HG03064 (cell line): ENCODE results near the gene RUNDC1.
"Not testable (repeated sequence)": the region's sequence is repeated elsewhere in the genome, so short reads cannot be mapped to it uniquely, and the experiment has no call there.

Experiments
- ATAC-seq: cut with Tn5 transposase; IDR thresholded peaks from one replicate; pipeline ENCODE4 v1.9.1; 2021; ENCODE audit warnings: low read depth; ENCODE audit not compliant: unreplicated experiment

The RUNDC1 gene

DNA sequence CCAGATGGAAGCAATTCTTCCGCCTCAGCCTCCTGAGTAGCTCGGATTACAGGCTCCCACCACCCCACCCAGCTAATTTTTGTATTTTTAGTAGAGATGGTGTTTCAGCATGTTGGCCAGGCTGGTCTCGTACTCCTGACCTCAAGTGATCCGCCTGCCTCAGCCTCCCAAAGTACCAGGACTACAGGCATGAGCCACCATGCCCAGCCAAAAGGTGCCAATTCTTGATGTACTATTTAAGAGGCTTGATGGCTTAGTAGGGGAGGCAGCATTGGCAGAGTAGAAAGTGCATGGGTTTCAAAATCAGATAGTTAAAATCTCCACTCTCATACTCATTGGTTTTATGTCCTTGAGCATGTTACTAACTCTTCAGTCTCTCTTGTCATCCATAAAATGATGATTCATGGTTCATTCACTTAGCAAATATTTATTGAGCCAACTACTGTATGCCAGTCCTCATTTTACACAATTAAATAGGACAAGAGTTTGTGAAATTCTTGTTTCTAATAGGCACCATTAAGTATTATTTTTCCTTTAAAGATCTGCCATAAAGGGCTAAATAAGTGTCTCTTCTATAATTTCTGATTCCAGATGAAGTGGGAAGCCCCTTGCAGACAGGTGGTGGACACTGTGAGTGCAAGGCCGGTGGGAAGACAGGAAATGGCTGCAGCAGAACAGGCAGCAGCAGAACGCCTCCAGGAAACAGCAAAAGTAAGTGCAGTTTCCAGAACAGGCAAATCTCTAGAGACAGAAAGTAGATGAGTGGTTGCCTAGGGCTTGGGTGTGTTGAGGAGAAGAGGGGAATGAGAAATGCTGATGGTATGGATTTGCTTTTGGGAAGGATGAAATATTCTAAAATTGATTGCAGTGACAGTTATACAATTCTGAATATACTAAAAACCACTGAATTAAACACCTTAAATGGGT is 9.6 kb downstream of the RUNDC1 start:
- no peak for ATAC-seq

DNA sequence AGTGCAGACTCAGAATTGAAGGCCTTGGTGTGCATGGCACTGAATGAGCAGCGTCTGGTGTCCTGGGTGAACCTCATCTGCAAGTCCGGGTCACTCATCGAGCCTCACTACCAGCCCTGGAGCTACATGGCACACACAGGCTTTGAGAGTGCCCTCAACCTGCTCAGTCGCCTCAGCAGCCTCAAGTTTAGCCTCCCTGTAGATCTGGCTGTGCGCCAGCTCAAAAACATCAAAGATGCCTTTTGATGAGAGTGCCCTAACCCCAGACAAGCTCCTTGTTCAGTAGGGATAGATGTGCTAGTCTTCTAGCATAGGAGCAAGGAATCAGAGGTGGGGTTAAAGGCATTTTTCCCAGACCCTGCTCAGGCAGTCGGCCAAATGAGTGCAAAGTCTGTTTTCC is 11.1 kb downstream of the RUNDC1 start:
- ATAC-seq, result no peak

GRCh38 chr17:42992872-42993271 is 12.5 kb downstream of the RUNDC1 start:
- ATAC-seq, result no peak

DNA sequence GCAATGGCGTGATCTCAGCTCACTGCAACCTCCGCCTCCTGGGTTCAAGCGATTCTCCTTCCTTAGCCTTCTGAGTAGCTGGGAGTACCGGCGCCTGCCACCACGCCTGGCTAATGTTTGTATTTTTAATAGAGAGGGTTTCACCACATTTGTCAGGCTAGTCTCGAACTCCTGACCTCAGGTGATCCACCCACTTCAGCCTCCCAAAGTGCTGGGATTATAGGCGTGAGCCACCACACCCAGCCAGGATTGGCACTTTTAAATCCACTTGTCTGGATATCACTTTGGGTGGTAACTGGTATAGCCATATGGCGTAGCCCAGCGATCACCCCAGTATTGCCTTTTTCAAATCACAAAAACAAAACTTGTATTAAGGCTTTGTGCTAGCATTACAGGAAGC is 13.5 kb downstream of the RUNDC1 start:
- not testable (repeated sequence) for ATAC-seq

DNA sequence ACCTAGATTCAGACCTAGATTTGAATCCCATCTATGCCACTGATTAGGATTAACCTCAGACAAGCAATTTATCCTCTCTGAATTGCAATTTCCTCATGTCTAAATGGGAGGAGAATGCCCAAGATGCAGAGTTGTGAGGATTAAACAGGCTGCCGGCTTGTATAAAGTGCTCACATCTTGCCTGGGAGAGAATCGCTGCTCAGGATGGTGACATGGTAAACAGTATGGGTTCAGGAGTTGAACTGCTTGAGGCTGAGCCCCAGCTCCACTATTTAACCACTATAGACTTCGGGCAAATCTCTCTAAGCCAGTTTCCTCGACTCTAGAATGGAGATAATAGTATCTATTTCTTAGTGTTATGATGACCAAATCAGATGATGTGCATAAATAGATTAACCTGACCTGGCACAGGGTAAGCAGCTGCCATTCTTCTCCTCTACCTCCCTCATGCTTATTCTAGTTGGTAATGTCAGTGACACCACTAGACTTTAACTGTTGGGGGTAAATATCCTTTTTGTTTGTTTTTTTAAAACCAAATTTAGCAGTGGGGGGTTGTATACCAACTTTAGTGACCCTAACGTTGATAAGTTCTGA is 17.1 kb downstream of the RUNDC1 start:
- no peak for ATAC-seq

DNA sequence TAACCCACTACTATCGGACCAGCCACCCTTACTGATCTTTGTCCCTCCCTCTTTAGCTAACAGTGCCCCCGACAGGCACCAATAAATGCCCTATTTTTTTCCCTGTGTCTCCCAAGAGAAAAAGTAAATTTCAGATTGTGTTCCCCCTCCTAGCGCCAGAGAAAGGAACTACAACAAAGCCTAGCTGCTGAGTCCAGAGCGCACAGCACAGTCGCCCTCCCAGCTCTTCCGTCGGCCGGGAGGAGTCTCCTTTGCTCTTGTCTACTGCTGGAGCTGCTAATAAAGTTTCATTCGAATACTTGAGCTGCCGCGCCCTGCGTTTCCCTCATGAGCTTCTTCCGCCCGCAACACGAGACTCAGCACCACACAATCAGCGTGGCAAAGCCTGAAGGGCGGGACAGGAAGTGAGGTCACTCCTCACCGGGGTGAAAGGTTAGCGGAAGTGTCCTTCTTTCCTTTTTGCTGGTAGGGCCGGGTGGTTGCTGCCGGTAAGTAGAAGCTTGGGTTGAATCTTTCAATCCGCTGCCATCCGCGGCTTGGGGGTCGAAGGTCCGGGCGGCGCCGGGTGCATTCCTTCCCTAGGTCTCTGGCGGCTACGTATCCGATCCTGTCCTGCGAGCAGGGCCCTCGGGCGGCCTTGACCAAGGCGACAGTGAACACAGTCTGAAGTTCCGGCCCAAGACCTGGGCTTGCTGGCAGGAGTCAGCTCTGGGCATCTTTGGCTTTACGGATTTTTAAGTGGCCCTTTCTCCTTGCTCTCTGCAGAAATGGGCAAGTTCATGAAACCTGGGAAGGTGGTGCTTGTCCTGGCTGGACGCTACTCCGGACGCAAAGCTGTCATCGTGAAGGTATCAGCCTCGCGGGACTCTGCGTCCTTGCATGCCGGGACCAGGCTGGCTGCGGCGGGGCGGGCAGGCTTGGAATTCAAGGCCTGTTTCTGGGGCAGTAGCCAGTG is 17.9 kb downstream of the RUNDC1 start, which contains the start of gene RPL27:
RPL27 (plus strand) TSS at position 436 of the 955 bp plus-strand sequence; CDS start at position 768, 332 bp downstream.
- peak; percentile 85 for ATAC-seq

DNA sequence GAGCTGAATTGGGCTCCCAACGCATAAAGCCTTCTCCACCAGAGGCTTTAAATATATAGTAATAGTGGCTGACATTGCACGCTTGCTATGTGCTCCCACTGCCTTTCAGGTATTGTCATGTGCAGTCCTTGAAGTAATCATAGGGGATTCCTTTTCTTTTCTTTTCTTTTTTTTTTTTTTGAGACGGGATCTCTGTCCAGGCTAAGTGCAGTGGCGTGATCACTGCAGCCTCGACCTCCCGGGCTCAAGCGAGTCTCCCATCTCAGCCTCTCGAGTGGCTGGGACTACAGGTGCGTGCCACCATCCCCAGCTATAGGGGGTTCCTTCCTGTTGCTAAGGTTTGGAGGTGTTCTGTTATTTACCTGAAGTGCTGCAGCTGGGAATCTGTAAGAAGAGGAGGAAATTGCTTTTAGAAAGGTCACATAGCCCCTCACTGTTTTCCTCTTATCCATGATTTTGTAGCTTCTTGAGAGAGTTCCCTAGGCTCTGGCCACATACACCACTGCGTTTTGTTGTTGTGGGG is 18.7 kb downstream of the RUNDC1 start:
- ATAC-seq, result no peak

DNA sequence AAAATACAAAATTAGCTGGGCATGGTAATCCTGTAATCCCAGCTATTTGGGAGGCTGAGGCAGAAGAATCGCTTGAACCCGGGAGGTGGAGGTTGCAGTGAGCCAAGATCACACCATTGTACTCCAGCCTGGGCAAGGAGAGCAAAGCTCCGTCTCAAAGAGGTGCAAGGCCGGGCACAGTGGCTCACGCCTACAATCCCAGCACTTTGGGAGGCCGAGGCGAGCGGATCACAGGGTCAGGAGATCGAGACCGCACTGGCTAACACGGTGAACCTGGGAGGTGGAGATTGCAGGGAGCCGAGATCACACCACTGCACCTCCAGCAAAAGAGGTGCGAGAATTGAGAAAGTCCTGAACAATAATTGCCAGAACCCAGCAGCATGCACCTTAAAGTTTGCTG is 20.5 kb downstream of the RUNDC1 start:
- not testable (repeated sequence) for ATAC-seq

- ATAC-seq, result no peak
Observed at GRCh38 chr17:43003542-43004172, 23.3 kb downstream of the RUNDC1 start.

- ATAC-seq, result no peak
Observed at GRCh38 chr17:43006639-43007551, 26.5 kb downstream of the RUNDC1 start, which contains the start of gene IFI35. IFI35 (plus strand) TSS chr17:43006784; CDS start chr17:43006948, 164 bp downstream.

DNA sequence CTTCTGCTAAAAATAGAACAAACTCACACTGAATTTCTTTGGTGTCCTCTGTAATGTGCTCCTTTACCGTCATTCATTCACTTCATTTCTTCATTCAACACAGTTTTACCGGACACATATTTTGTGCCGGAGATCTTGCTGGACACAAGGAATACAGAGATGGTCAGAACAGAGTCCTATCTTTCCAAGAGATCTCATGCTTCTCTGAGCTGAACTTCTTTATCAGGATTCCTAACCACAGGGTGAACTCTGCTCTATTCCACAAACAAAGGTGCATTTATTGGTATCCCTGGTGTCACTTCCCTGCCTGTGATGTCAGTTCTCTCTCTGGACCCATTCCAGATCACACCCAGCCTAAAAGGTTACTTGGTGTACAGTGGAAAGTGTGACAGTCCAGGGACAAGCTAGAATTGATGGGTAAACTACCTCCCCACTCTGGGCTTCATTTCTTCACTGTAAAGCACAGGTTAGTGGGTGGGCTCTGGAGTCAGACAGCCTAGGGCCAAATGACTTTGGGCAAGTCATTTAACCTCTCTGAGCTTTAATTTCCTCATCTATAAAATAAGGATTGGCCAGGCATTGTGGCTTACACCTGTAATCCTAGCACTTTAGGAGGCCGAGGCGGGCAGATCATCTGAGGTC is 30.4 kb downstream of the RUNDC1 start:
- ATAC-seq, result no peak

GRCh38 chr17:43011728-43012472 is 31.5 kb downstream of the RUNDC1 start:
- no peak for ATAC-seq

- ATAC-seq, result no peak
Observed at GRCh38 chr17:43013296-43013695, 32.9 kb downstream of the RUNDC1 start.

DNA sequence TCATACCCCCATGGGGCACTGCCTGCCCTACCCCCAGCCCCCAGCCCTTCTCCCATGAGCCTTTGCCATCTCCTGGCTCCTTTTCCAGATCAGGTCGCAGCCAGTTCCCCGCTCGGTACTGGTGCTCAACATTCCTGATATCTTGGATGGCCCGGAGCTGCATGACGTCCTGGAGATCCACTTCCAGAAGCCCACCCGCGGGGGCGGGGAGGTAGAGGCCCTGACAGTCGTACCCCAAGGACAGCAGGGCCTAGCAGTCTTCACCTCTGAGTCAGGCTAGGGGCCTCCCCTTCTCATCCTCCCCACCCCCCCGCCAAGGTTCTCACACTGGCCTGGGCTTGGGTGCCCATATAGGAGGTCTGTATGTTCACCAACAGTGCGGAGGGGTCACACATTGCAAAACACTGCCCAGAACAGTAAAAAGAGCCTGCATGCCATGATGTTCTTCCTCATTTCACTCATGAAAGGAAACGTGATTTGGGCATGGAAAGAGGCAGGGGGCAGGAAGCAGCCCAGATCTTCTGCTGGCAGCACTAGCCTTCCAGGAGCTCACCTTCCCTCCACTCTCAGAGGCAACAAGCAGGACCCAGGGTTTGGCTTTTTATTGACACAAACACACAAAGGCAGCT is 33.8 kb downstream of the RUNDC1 start:
- no peak for ATAC-seq

GRCh38 chr17:43014649-43015542 is 34.5 kb downstream of the RUNDC1 start:
- ATAC-seq, result no peak

- ATAC-seq, result no peak
Observed at GRCh38 chr17:43015579-43015978, 35.2 kb downstream of the RUNDC1 start.
